Neural cell (in vitro differentiated cells): ENCODE measurements around the gene ENO3. TPM values are rescaled to one million over a fixed set of nuclear protein-coding genes. Genes with fewer than 3 reads are reported as not detected.

Source experiments
- H2AFZ ChIP-seq: fragments of 200-600, 300-800 bp; sonication (generic), shearing (Covaris generic); 2 replicates; pipeline ENCODE4 v1.6.0; 2014; ENCODE audit warnings: low read depth, mild to moderate bottlenecking, antibody characterized with exemption, low read length, moderate library complexity
- H3F3A ChIP-seq: fragments of 200-600 bp; shearing (Covaris generic); 2 replicates; pipeline ENCODE4 v1.6.1; 2016; ENCODE audit warnings: mild to moderate bottlenecking, moderate library complexity, mixed read lengths, antibody characterized with exemption, low read length; ENCODE audit not compliant: insufficient read depth, poor library complexity, severe bottlenecking
- H3K27ac ChIP-seq: fragments of 200-600, 300-800 bp; sonication (generic), shearing (Covaris generic); 2 replicates; pipeline ENCODE4 v1.5.1; 2014; ENCODE audit warnings: mild to moderate bottlenecking, low read length, moderate library complexity
- H3K27me3 ChIP-seq: fragments of 300-800, 200-600 bp; sonication (generic), shearing (Covaris generic); 2 replicates; pipeline ENCODE4 v1.6.0; 2014; ENCODE audit warnings: mild to moderate bottlenecking, low read depth, low read length, moderate library complexity; ENCODE audit not compliant: insufficient read depth
- H3K36me3 ChIP-seq: fragments of 300-800, 200-600 bp; sonication (generic), shearing (Covaris generic); 2 replicates; pipeline ENCODE4 v1.5.1; 2014; ENCODE audit warnings: mild to moderate bottlenecking, antibody characterized with exemption, low read length, moderate library complexity; ENCODE audit not compliant: insufficient read depth
- H3K4me2 ChIP-seq: fragments of 300-800, 200-600 bp; sonication (generic), shearing (Covaris generic); 2 replicates; pipeline ENCODE4 v1.6.0; 2014; ENCODE audit warnings: mild to moderate bottlenecking, low read length
- H3K4me3 ChIP-seq: fragments of 300-800, 200-600 bp; sonication (generic), shearing (Covaris generic); 2 replicates; pipeline ENCODE4 v1.5.1; 2014; ENCODE audit warnings: mild to moderate bottlenecking, low read length, moderate library complexity
- H3K79me2 ChIP-seq: fragments of 200-600 bp; shearing (Covaris generic); replicated peaks from 2 replicates; pipeline ENCODE4 v1.6.0; 2014; ENCODE audit warnings: mild to moderate bottlenecking, low read length, moderate library complexity; ENCODE audit not compliant: insufficient read depth
- H3K9ac ChIP-seq: fragments of 300-800, 200-600 bp; sonication (generic), shearing (Covaris generic); 2 replicates; pipeline ENCODE4 v1.6.1; 2016; ENCODE audit warnings: mild to moderate bottlenecking, low read length, mixed read lengths
- H3K9me2 ChIP-seq: fragments of 200-600 bp; shearing (Covaris generic); 2 replicates; pipeline ENCODE4 v1.6.1; 2016; ENCODE audit warnings: mild to moderate bottlenecking, low read length, mixed read lengths; ENCODE audit not compliant: insufficient read depth
- H3K9me3 ChIP-seq: fragments of 200-600, 300-800 bp; sonication (generic), shearing (Covaris generic); 2 replicates; pipeline ENCODE4 v1.6.1; 2016; ENCODE audit warnings: mild to moderate bottlenecking, mixed run types, low read length, moderate library complexity, mixed read lengths
- H4K20me1 ChIP-seq: fragments of 200-600 bp; shearing (Covaris generic); 2 replicates; pipeline ENCODE4 v1.6.1; 2016; ENCODE audit warnings: mild to moderate bottlenecking, mixed run types; ENCODE audit not compliant: insufficient read depth
- EP300 ChIP-seq: fragments of 450-650 bp; conservative IDR thresholded peaks from 2 replicates; pipeline ENCODE4 v1.6.1; 2014; ENCODE audit warnings: antibody characterized with exemption, mild to moderate bottlenecking, moderate library complexity; ENCODE audit not compliant: poor library complexity, severe bottlenecking
- EZH2 ChIP-seq: fragments of 200-600, 300-800 bp; shearing (Covaris generic), sonication (generic); IDR thresholded peaks from 2 replicates; pipeline ENCODE4 v1.6.1; 2014; ENCODE audit warnings: antibody characterized with exemption, low read length, borderline replicate concordance, mild to moderate bottlenecking; ENCODE audit not compliant: insufficient read depth, poor library complexity, severe bottlenecking
- MXI1 ChIP-seq: fragments of 450-650 bp; conservative IDR thresholded peaks from 2 replicates; pipeline ENCODE4 v1.6.1; 2014; ENCODE audit warnings: antibody characterized with exemption, mild to moderate bottlenecking; ENCODE audit not compliant: poor library complexity, severe bottlenecking
- POLR2AphosphoS5 ChIP-seq: IDR thresholded peaks from 2 replicates; pipeline ENCODE4 v1.6.1; 2012
- RAD21 ChIP-seq: fragments of 450-650 bp; conservative IDR thresholded peaks from 2 replicates; pipeline ENCODE4 v1.6.1; 2014; ENCODE audit warnings: antibody characterized with exemption, mild to moderate bottlenecking, moderate library complexity
- SMC3 ChIP-seq: fragments of 450-650 bp; conservative IDR thresholded peaks from 2 replicates; pipeline ENCODE4 v1.6.1; 2014; ENCODE audit warnings: antibody characterized with exemption, mild to moderate bottlenecking, moderate library complexity; ENCODE audit not compliant: poor library complexity
- TAF1 ChIP-seq: IDR thresholded peaks from 2 replicates; pipeline ENCODE4 v1.6.1; 2012; ENCODE audit warnings: low read depth
- polyA plus RNA-seq: library from polyadenylated mRNA; depleted of rRNA; stranded (reverse); fragments of >200 nt; gene quantifications from 2 replicates; pipeline ENCODE4 v1.2.3, GENCODE V29; 2014
- TF ChIP-seq, protein P1 (sequence below): fragments of 450-650 bp; IDR thresholded peaks from 2 replicates; pipeline ENCODE4 v1.5.1; 2014; ENCODE audit warnings: antibody characterized with exemption, mild to moderate bottlenecking, moderate library complexity; ENCODE audit not compliant: poor library complexity, severe bottlenecking
- TF ChIP-seq, protein P2 (sequence below): IDR thresholded peaks from 2 replicates; pipeline ENCODE4 v1.6.1; 2012; ENCODE audit warnings: borderline replicate concordance

Gene ENO3
- polyA plus RNA-seq, 1 donor from 2014 or later = 2.3 TPM

DNA sequence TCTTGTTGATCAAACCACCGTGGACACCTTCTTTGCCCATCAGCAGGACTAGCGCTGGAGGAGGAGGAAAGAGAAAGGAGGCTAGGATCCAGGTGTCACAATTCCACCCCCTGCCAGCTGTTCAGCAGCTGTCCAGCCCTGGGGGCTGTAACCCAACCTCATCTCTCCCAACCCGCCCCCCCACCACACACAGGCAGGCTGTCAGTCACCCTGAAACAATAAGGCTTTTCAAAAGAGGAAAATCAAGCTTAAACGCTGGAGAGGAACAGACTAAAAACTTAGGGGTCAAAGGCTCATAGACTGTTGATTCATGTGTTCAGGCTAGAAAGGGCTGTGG, 5.0 kb upstream of the ENO3 start:
- Histone ChIP-seq H3K4me2 (no peak overlapping the region), H3K4me3 (no peak overlapping the region), H3K79me2 (peaks cover 12% of the 10 kb centered on the region), H3K9ac (no peak overlapping the region), H3K36me3 (no peaks in the 10 kb centered on the region), H3F3A (no peaks in the 10 kb centered on the region), H3K27me3 (peaks cover 3% of the 10 kb centered on the region), H2AFZ (no peak overlapping the region), H3K9me3 (no peaks in the 10 kb centered on the region), H4K20me1 (no peaks in the 10 kb centered on the region), H3K27ac (no peak overlapping the region), H3K9me2 (no peaks in the 10 kb centered on the region)
- no peak for TF ChIP-seq EZH2
- no peak for TF ChIP-seq RAD21

DNA sequence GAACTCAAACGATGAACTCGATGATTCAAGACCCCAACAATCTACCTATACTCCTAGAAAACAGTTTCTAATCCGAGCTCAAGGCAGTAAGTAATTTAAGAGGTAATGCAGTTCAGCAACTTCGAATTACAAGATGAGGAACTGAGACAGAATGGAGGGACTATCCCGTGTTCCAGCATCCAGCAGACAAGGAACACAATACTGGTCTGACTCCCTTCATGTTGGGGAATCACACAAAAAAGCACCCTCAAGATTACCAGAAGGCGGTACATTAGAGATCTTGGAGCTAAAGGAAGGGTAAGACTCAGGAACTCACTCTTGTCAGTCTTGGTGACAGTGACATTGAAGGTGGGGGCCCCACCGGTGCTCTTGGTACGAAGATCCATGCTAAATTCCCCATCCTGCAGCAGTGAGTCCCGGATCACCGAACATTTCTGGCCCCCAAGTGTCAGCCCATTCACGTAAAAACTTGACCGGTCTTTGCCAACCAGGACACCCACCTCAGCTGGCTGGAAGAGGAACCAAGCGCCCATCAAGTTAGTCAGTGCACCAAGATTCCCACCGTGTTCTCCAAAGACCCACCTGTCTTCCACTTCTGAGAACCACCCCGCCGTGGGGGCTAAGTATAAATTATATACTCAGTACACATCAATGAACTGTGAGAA, 4.5 kb upstream of the ENO3 start:
- no peak overlapping the region for H3K4me2 ChIP-seq

More for the DNA sequence above, 4.5 kb upstream of the ENO3 start:
- Histone ChIP-seq H3K9me2 (no peaks in the 10 kb centered on the region), H3K27me3 (peaks cover 3% of the 10 kb centered on the region), H4K20me1 (no peaks in the 10 kb centered on the region), H3F3A (no peaks in the 10 kb centered on the region), H3K27ac (no peak overlapping the region), H3K79me2 (peaks cover 7% of the 10 kb centered on the region), H3K9me3 (no peaks in the 10 kb centered on the region), H3K36me3 (no peaks in the 10 kb centered on the region), H2AFZ (no peak overlapping the region), H3K9ac (no peak overlapping the region), H3K4me3 (peak overlapping the region; percentile 99)
- TF ChIP-seq POLR2AphosphoS5 (no peak), TAF1 (no peak), SMC3 (no peak), MXI1 (no peak), EZH2 (no peak), RAD21 (no peak), EP300 (no peak)
- TF ChIP-seq, protein P1, sequence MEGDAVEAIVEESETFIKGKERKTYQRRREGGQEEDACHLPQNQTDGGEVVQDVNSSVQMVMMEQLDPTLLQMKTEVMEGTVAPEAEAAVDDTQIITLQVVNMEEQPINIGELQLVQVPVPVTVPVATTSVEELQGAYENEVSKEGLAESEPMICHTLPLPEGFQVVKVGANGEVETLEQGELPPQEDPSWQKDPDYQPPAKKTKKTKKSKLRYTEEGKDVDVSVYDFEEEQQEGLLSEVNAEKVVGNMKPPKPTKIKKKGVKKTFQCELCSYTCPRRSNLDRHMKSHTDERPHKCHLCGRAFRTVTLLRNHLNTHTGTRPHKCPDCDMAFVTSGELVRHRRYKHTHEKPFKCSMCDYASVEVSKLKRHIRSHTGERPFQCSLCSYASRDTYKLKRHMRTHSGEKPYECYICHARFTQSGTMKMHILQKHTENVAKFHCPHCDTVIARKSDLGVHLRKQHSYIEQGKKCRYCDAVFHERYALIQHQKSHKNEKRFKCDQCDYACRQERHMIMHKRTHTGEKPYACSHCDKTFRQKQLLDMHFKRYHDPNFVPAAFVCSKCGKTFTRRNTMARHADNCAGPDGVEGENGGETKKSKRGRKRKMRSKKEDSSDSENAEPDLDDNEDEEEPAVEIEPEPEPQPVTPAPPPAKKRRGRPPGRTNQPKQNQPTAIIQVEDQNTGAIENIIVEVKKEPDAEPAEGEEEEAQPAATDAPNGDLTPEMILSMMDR = no peak
- TF ChIP-seq, protein P2, sequence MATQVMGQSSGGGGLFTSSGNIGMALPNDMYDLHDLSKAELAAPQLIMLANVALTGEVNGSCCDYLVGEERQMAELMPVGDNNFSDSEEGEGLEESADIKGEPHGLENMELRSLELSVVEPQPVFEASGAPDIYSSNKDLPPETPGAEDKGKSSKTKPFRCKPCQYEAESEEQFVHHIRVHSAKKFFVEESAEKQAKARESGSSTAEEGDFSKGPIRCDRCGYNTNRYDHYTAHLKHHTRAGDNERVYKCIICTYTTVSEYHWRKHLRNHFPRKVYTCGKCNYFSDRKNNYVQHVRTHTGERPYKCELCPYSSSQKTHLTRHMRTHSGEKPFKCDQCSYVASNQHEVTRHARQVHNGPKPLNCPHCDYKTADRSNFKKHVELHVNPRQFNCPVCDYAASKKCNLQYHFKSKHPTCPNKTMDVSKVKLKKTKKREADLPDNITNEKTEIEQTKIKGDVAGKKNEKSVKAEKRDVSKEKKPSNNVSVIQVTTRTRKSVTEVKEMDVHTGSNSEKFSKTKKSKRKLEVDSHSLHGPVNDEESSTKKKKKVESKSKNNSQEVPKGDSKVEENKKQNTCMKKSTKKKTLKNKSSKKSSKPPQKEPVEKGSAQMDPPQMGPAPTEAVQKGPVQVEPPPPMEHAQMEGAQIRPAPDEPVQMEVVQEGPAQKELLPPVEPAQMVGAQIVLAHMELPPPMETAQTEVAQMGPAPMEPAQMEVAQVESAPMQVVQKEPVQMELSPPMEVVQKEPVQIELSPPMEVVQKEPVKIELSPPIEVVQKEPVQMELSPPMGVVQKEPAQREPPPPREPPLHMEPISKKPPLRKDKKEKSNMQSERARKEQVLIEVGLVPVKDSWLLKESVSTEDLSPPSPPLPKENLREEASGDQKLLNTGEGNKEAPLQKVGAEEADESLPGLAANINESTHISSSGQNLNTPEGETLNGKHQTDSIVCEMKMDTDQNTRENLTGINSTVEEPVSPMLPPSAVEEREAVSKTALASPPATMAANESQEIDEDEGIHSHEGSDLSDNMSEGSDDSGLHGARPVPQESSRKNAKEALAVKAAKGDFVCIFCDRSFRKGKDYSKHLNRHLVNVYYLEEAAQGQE = no peak
